ENCODE data around the gene PCGF2.

Gene PCGF2

GRCh38 chr17:38741461-38741860, 6.7 kb downstream of the PCGF2 start:
- H3K4me3 ChIP-seq (ENCODE audit: low read length): no peak overlapping the region
- TF ChIP-seq, protein P1, sequence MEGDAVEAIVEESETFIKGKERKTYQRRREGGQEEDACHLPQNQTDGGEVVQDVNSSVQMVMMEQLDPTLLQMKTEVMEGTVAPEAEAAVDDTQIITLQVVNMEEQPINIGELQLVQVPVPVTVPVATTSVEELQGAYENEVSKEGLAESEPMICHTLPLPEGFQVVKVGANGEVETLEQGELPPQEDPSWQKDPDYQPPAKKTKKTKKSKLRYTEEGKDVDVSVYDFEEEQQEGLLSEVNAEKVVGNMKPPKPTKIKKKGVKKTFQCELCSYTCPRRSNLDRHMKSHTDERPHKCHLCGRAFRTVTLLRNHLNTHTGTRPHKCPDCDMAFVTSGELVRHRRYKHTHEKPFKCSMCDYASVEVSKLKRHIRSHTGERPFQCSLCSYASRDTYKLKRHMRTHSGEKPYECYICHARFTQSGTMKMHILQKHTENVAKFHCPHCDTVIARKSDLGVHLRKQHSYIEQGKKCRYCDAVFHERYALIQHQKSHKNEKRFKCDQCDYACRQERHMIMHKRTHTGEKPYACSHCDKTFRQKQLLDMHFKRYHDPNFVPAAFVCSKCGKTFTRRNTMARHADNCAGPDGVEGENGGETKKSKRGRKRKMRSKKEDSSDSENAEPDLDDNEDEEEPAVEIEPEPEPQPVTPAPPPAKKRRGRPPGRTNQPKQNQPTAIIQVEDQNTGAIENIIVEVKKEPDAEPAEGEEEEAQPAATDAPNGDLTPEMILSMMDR (conservative IDR thresholded peaks at IDR 0.05; ENCODE audit: low read depth, low read length): no peak
- DNase-seq (ENCODE audit: low read depth): no peak

DNA sequence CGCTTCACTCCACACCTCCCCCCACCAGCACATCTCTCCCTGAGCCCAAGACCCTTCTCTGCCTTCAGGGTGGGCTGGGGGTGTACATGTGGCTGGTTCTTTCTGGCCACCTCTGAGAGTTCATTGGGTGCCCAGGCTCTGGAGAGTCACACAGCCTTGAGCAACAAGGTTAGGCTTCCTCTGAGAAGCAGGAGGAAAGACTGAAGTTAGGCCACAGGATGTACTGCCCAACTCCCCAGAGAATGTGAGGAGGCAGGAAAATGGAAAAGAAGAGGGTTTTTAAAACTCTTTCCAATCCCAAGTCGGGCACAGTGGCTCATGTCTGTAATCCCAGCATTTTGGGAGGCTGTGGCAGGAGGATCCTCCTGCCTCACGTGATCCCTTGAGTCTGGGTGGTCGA, 7.3 kb downstream of the PCGF2 start:
- TF ChIP-seq, protein P1 (conservative IDR thresholded peaks at IDR 0.05; ENCODE audit: low read depth, low read length): no peak
- no peak for DNase-seq (ENCODE audit: low read depth)

DNA sequence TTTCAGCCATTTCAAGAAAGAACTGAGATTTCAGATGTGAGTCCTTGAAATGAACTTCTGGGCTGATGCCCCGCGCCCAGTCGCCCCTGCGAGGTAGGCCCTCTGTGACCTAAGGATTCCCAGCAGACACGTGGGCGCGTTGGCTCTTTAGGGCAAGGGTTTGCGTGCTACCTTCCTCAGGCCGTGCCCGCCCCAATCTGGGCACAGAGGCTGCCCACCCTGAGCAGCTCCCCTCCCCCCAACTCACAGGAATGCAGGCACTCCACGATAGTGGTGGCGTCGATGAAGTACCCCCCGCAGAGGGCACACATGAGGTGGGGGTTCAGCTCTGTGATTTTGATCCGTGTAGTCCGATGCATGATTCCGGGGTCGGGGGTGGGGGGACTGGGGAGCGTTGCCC, 8.1 kb downstream of the PCGF2 start:
- TF ChIP-seq, protein P1 (conservative IDR thresholded peaks at IDR 0.05; ENCODE audit: low read depth, low read length): no peak
- no peak overlapping the region for H3K4me3 ChIP-seq (ENCODE audit: low read length)
- DNase-seq (ENCODE audit: low read depth): no peak

More for the DNA sequence above, 7.3 kb downstream of the PCGF2 start:
- H3K4me3 ChIP-seq (ENCODE audit: low read length): no peak overlapping the region

GRCh38 chr17:38739305-38739704, 8.8 kb downstream of the PCGF2 start:
- TF ChIP-seq, protein P1 (conservative IDR thresholded peaks at IDR 0.05; ENCODE audit: low read depth, low read length): no peak
- no peak overlapping the region for H3K4me3 ChIP-seq (ENCODE audit: low read length)
- no peak for DNase-seq (ENCODE audit: low read depth)

GRCh38 chr17:38738686-38739085, 9.4 kb downstream of the PCGF2 start:
- no peak overlapping the region for H3K4me3 ChIP-seq (ENCODE audit: low read length)
- DNase-seq (ENCODE audit: low read depth): no peak
- TF ChIP-seq, protein P1 (conservative IDR thresholded peaks at IDR 0.05; ENCODE audit: low read depth, low read length): no peak

DNA sequence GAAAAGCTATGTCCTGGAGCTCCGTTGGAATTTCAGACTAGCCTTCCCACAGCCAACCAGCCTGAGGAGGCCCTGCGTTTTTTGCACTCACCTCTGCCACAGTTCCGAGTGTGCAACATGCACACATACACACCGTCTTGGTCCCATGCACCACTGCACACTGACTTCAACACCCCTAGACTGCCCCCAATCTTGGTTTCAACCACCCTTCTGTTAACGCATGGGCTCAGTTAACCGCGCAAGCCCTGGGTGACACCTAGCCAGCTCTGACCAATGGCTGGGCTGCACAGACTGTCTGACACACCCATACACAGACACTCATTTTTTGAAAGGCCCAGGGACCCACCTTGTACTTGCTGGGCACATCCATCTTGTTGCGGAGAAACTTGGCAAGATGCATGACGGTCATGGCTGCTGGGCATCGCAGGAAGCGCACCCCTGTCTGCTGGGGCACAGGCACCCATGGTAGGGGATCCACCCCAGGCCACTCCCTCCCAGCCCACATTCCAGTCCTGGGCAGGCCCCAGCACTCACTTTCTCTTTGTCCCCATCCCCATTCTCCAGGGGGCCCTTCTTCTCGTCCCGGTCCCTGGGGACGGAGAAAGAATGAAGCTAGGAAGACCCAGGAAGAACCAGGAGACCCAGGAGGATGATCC, 10.0 kb downstream of the PCGF2 start:
- no peak overlapping the region for H3K4me3 ChIP-seq (ENCODE audit: low read length)
- DNase-seq (ENCODE audit: low read depth): no peak
- TF ChIP-seq, protein P1 (conservative IDR thresholded peaks at IDR 0.05; ENCODE audit: low read depth, low read length): no peak
